HepG2 (cell line): ENCODE measurements around the gene GRM8. TPM values are rescaled to one million over a fixed set of nuclear protein-coding genes. Genes with fewer than 3 reads are reported as not detected.

ENCODE experiments used
- ATAC-seq: fragments of 200-7000 bp; cut with Tn5 transposase; 3 replicates; pipeline ENCODE4 v1.9.1; 2020; ENCODE audit warnings: mild to moderate bottlenecking, moderate library complexity
- BruUV-seq: library from RNA; stranded (reverse); fragments of 400-500 nt; replicated peaks from 2 replicates; lab custom pipeline; 2021; lab: Mats Ljungman, UMichigan
- CTCF ChIA-PET: fragments of 300-600 bp; formaldehyde crosslinking; extraction: SDS; loops from one replicate; lab custom pipeline; 2021; ENCODE audit warnings: low total read pairs, inconsistent platforms, low intra/inter-chr PET ratio; lab: Yijun Ruan, JAX
- POLR2A ChIA-PET: fragments of 350-600 bp; sonication (Branson Sonifier 250); formaldehyde crosslinking; loops from one replicate; lab custom pipeline; 2020; ENCODE audit warnings: antibody characterized with exemption, inconsistent platforms; lab: Yijun Ruan, JAX
- DNase-seq: peaks from one replicate; pipeline ENCODE4 v3.0.0-alpha.2; 2015; ENCODE audit warnings: low spot score
- FAIRE-seq: peaks from 3 replicates; lab custom pipeline; 2011; peaks lifted over from hg19 to GRCh38; lab: Jason Lieb, UNC
- H2AFZ ChIP-seq: one replicate; pipeline ENCODE4 v1.6.1; 2011; ENCODE audit warnings: low read length, inconsistent platforms
- H3K27ac ChIP-seq: fragments of 300-600 bp; 3 replicates; pipeline ENCODE4 v1.8.0; 2011; ENCODE audit warnings: mixed run types, mild to moderate bottlenecking, mixed read lengths, low read length, inconsistent platforms; ENCODE audit not compliant: insufficient read depth; ENCODE audit errors: extremely low read length
- H3K27me3 ChIP-seq, 2 experiments: fragments of 200-600 bp in 1 of 2; 2 replicates in 1 of 2; 3 replicates in 1 of 2; pipeline versions ENCODE4 v1.6.0 to v1.8.0; 2011; ENCODE audit warnings: low read length in 2 of 2, mild to moderate bottlenecking in 2 of 2, moderate library complexity in 2 of 2, inconsistent platforms in 1 of 2; ENCODE audit not compliant: insufficient read depth in 2 of 2, control insufficient read depth in 1 of 2
- H3K36me3 ChIP-seq, 2 experiments: fragments of 200-600 bp in 1 of 2; replicated peaks in 1 of 2; 2 replicates in 1 of 2; 3 replicates in 1 of 2; pipeline versions ENCODE4 v1.5.1 to v1.8.0; 2011; ENCODE audit warnings: low read length in 2 of 2, inconsistent platforms in 1 of 2; ENCODE audit not compliant: insufficient read depth in 2 of 2, control insufficient read depth in 1 of 2
- H3K4me1 ChIP-seq: 2 replicates; pipeline ENCODE4 v1.5.1; 2012; ENCODE audit warnings: low read length, inconsistent platforms; ENCODE audit not compliant: insufficient read depth
- H3K4me2 ChIP-seq: 2 replicates; pipeline ENCODE4 v1.6.0; 2011; ENCODE audit warnings: low read depth, low read length, inconsistent platforms
- H3K4me3 ChIP-seq, 3 experiments: fragments of 200-600 bp in 1 of 3; sonication (generic), shearing (Covaris generic) in 1 of 3; replicated peaks in 1 of 3; 2 replicates each; pipeline ENCODE4 v1.5.1; 2011 to 2016; ENCODE audit warnings: low read length in 3 of 3, inconsistent platforms in 2 of 3, low read depth in 2 of 3, mild to moderate bottlenecking in 2 of 3, control low read depth in 1 of 3, mixed read lengths in 1 of 3; ENCODE audit not compliant: insufficient read depth in 1 of 3
- H3K79me2 ChIP-seq: one replicate; pipeline ENCODE4 v1.6.1; 2011; ENCODE audit warnings: low read length, inconsistent platforms; ENCODE audit not compliant: insufficient read depth
- H3K9ac ChIP-seq: 2 replicates; pipeline ENCODE4 v1.6.0; 2011; ENCODE audit warnings: mild to moderate bottlenecking, low read depth, low read length, inconsistent platforms; ENCODE audit not compliant: insufficient read depth
- H3K9me3 ChIP-seq: 2 replicates; pipeline ENCODE4 v1.5.1; 2012; ENCODE audit warnings: mild to moderate bottlenecking, low read length
- H4K20me1 ChIP-seq: 2 replicates; pipeline ENCODE4 v1.6.0; 2011; ENCODE audit warnings: inconsistent platforms, mild to moderate bottlenecking, low read length, moderate library complexity; ENCODE audit not compliant: insufficient read depth
- CEBPZ ChIP-seq: IDR thresholded peaks from 2 replicates; pipeline ENCODE4 v1.6.1; 2012; ENCODE audit warnings: low read length, improper control_type of control experiment
- MAFG ChIP-seq: sonication (generic); formaldehyde crosslinking; IDR thresholded peaks from 2 replicates; pipeline ENCODE4 v1.5.1; 2020; ENCODE audit warnings: mild to moderate bottlenecking, missing genetic modification reagents
- ZNF225 ChIP-seq: sonication (generic); formaldehyde crosslinking; IDR thresholded peaks from 2 replicates; pipeline ENCODE4 v1.4.0; 2020; ENCODE audit warnings: mild to moderate bottlenecking, missing genetic modification reagents
- ZNF839 ChIP-seq: sonication (generic); formaldehyde crosslinking; IDR thresholded peaks from 2 replicates; pipeline ENCODE4 v1.4.0; 2020; ENCODE audit warnings: missing genetic modification reagents, mild to moderate bottlenecking, borderline replicate concordance
- in situ Hi-C: cut with HindIII; loops from 2 replicates; pipeline ENCODE4 v1.10.0; 2017; ENCODE audit warnings: low pct_unique_long_range_greater_than_20kb; ENCODE audit not compliant: extremely low pct_ligation_motif_present
- intact Hi-C: fragments of 100-400 bp; cut with micrococcal nuclease; formaldehyde crosslinking; loops from one replicate; pipeline ENCODE4 v1.10.0; 2022; ENCODE audit not compliant: unreplicated experiment
- polyA plus RNA-seq, 8 experiments: library from polyadenylated mRNA; depleted of rRNA in 3 of 8; stranded (reverse) in 7 of 8; unstranded in 1 of 8; fragments of >200 nt; fragmentation: Illumina TruSeq in 4 of 8; extraction: Trizol in 4 of 8; gene quantifications; 2 replicates each; pipeline versions ENCODE4 v1.2.1 to v1.2.3, GENCODE V29; 2011 to 2016; ENCODE audit warnings: low read depth in 4 of 8, missing spikeins in 1 of 8, mixed read lengths in 1 of 8; ENCODE audit not compliant: insufficient read depth in 1 of 8
- total RNA-seq, 5 experiments: library from RNA; depleted of rRNA; stranded (reverse); fragments of >200 nt; fragmentation: Illumina TruSeq; extraction: Trizol; gene quantifications; 2 replicates each; pipeline ENCODE4 v1.2.3, GENCODE V29; 2016; ENCODE audit warnings: low read depth in 1 of 5
- TF ChIP-seq, protein P1 (sequence below): sonication (generic); formaldehyde crosslinking; IDR thresholded peaks from 2 replicates; pipeline ENCODE4 v1.9.0; 2021; ENCODE audit warnings: missing genetic modification reagents, borderline replicate concordance
- TF ChIP-seq, protein P2 (sequence below): sonication (generic); formaldehyde crosslinking; IDR thresholded peaks from 2 replicates; pipeline ENCODE4 v1.8.1; 2023; ENCODE audit warnings: mild to moderate bottlenecking, missing genetic modification reagents, borderline replicate concordance

GRM8 gene
- total and polyA plus RNA-seq, 2 of the 13 experiments (the other 11 are each of a cell fraction or from before 2014, with no cell fraction given), result not detected

GRCh38 chr7:126978865-126979264 lies 273.9 kb downstream of the GRM8 start (continued):
- TF ChIP-seq, protein P1, sequence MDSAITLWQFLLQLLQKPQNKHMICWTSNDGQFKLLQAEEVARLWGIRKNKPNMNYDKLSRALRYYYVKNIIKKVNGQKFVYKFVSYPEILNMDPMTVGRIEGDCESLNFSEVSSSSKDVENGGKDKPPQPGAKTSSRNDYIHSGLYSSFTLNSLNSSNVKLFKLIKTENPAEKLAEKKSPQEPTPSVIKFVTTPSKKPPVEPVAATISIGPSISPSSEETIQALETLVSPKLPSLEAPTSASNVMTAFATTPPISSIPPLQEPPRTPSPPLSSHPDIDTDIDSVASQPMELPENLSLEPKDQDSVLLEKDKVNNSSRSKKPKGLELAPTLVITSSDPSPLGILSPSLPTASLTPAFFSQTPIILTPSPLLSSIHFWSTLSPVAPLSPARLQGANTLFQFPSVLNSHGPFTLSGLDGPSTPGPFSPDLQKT (CRISPR knock-in tag), result no peak
- TF ChIP-seq ZNF839 (CRISPR knock-in tag), result no peak

GRCh38 chr7:126973066-126973465 lies 279.7 kb downstream of the GRM8 start:
- H3K4me1 ChIP-seq, result no peaks in the 10 kb centered on the region
- intact Hi-C loops (no loop called here), in situ Hi-C loops (no loop called here)
- POLR2A ChIA-PET, result no interaction called here
- FAIRE-seq (no peak), DNase-seq (no peak)
- no peak overlapping the region for H3K4me2 ChIP-seq
- CTCF ChIA-PET, result no interaction called here
- H3K79me2 ChIP-seq, result no peaks in the 10 kb centered on the region
- no peaks in the 10 kb centered on the region for H3K27me3 ChIP-seq
- H2AFZ ChIP-seq, result no peak overlapping the region
- no peak overlapping the region for H3K9ac ChIP-seq
- no peak for TF ChIP-seq CEBPZ
- TF ChIP-seq MAFG, result no peak
- TF ChIP-seq ZNF225, result no peak
- TF ChIP-seq, protein P2, sequence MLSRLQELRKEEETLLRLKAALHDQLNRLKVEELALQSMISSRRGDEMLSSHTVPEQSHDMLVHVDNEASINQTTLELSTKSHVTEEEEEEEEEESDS (CRISPR knock-in tag), result no peak
- TF ChIP-seq, all 625 proteins: peak for 0
- ATAC-seq, result no peak
- no peaks in the 10 kb centered on the region for H4K20me1 ChIP-seq
- H3K36me3 ChIP-seq, result no peaks in the 10 kb centered on the region
- H3K4me3 ChIP-seq, result no peak overlapping the region
- no TSS peak for BruUV-seq
- H3K9me3 ChIP-seq, result no peaks in the 10 kb centered on the region
- no peak overlapping the region for H3K27ac ChIP-seq
